ENCODE results near the gene SHROOM3. TPM values are rescaled to one million over a fixed set of nuclear protein-coding genes. Genes with fewer than 3 reads are reported as not detected.

Gene SHROOM3
- total RNA-seq, 1 experiment from 2014 or later = 0.78 TPM

DNA sequence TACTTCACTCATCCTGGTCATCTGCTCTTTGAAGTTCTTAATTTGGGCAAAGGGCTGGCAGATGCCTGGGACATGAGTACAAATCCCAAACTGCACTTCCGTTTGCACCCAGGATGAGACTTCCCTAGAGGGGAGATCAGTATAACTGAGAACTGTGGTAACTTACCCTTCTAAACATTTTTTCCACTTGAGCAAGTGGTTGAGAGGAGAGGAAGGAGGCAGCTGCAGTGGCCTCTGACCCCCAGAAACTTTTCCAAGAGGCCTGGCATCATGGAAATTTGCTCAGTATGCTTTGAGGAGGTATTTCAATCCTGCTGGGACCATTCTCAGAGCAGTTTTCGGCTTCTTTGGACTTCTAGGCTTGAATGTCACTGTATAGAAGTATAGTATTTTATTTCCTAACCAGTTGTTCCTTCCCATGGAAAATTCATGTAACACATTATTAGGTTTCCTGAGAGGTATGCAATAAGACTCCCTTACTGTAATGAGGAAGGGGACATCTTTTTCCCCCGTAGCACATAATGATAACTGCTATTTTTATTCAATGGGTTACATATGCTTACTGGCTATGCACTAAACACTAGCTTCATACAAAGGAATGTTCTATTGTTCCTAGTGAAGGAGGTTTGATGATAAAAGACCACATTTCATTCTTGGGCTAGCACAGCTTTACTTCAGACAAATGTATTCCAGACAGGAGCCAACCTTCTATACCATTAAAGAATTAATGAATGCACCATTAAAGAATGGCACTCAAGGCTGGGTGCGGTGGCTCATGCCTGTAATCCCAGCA is 129.3 kb downstream of the SHROOM3 start:
- H3K4me1 ChIP-seq (ENCODE audit: low read length) = no peaks in the 10 kb centered on the region
- no peak overlapping the region for H3K9ac ChIP-seq (ENCODE audit: low read length)
- H3K4me2 ChIP-seq (ENCODE audit: low read depth, low read length, poor library complexity, severe bottlenecking) = no peak overlapping the region
- no peaks in the 10 kb centered on the region for H3K9me2 ChIP-seq (replicated peaks; ENCODE audit: insufficient read depth, low read length)
- no peaks in the 10 kb centered on the region for H3K27me3 ChIP-seq (ENCODE audit: low read length)
- H3K9me3 ChIP-seq (ENCODE audit: low read length) = no peaks in the 10 kb centered on the region
- H3K4me3 ChIP-seq (ENCODE audit: low read length) = no peak overlapping the region
- no peaks in the 10 kb centered on the region for H3K36me3 ChIP-seq (ENCODE audit: insufficient read depth, low read length)
- H3K79me2 ChIP-seq (ENCODE audit: low read length) = no peaks in the 10 kb centered on the region
- H2AFZ ChIP-seq (ENCODE audit: low read length) = no peak overlapping the region
- H3K27ac ChIP-seq (ENCODE audit: low read length) = no peak overlapping the region
- no peak for DNase-seq
- H4K20me1 ChIP-seq (ENCODE audit: insufficient read depth, low read depth, low read length) = no peaks in the 10 kb centered on the region

- H3K4me2 ChIP-seq (ENCODE audit: low read depth, low read length, poor library complexity, severe bottlenecking) = no peak overlapping the region
- no peaks in the 10 kb centered on the region for H3K27me3 ChIP-seq (ENCODE audit: low read length)
- DNase-seq = no peak
- no peak overlapping the region for H3K4me3 ChIP-seq (ENCODE audit: low read length)
- H4K20me1 ChIP-seq (ENCODE audit: insufficient read depth, low read depth, low read length) = no peaks in the 10 kb centered on the region
- H3K79me2 ChIP-seq (ENCODE audit: low read length) = no peaks in the 10 kb centered on the region
- no peaks in the 10 kb centered on the region for H3K9me2 ChIP-seq (replicated peaks; ENCODE audit: insufficient read depth, low read length)
- H3K4me1 ChIP-seq (ENCODE audit: low read length) = no peaks in the 10 kb centered on the region
- no peaks in the 10 kb centered on the region for H3K9me3 ChIP-seq (ENCODE audit: low read length)
- no peaks in the 10 kb centered on the region for H3K36me3 ChIP-seq (ENCODE audit: insufficient read depth, low read length)
- no peak overlapping the region for H3K9ac ChIP-seq (ENCODE audit: low read length)
- no peak overlapping the region for H2AFZ ChIP-seq (ENCODE audit: low read length)
- H3K27ac ChIP-seq (ENCODE audit: low read length) = no peak overlapping the region
These were observed 133.2 kb downstream of the SHROOM3 start for GRCh38 chr4:76568262-76568661.

- H2AFZ ChIP-seq (ENCODE audit: low read length) = no peak overlapping the region
- no peaks in the 10 kb centered on the region for H3K79me2 ChIP-seq (ENCODE audit: low read length)
- H3K27me3 ChIP-seq (ENCODE audit: low read length) = no peaks in the 10 kb centered on the region
- H3K9ac ChIP-seq (ENCODE audit: low read length) = no peak overlapping the region
- no peaks in the 10 kb centered on the region for H3K9me3 ChIP-seq (ENCODE audit: low read length)
- no peak overlapping the region for H3K4me3 ChIP-seq (ENCODE audit: low read length)
- no peaks in the 10 kb centered on the region for H3K9me2 ChIP-seq (replicated peaks; ENCODE audit: insufficient read depth, low read length)
- H3K4me2 ChIP-seq (ENCODE audit: low read depth, low read length, poor library complexity, severe bottlenecking) = no peak overlapping the region
- no peaks in the 10 kb centered on the region for H4K20me1 ChIP-seq (ENCODE audit: insufficient read depth, low read depth, low read length)
- H3K4me1 ChIP-seq (ENCODE audit: low read length) = no peaks in the 10 kb centered on the region
- no peak overlapping the region for H3K27ac ChIP-seq (ENCODE audit: low read length)
- DNase-seq = no peak
- no peaks in the 10 kb centered on the region for H3K36me3 ChIP-seq (ENCODE audit: insufficient read depth, low read length)
These were observed 134.2 kb downstream of the SHROOM3 start for GRCh38 chr4:76569225-76569624.

GRCh38 chr4:76569706-76570105 is 134.7 kb downstream of the SHROOM3 start:
- no peak overlapping the region for H3K4me2 ChIP-seq (ENCODE audit: low read depth, low read length, poor library complexity, severe bottlenecking)

GRCh38 chr4:76570141-76570973 is 135.3 kb downstream of the SHROOM3 start:
- Histone ChIP-seq H3K79me2 (ENCODE audit: low read length) (no peaks in the 10 kb centered on the region), H3K4me1 (ENCODE audit: low read length) (no peaks in the 10 kb centered on the region), H3K9me3 (ENCODE audit: low read length) (no peaks in the 10 kb centered on the region), H3K9ac (ENCODE audit: low read length) (no peak overlapping the region), H3K36me3 (ENCODE audit: insufficient read depth, low read length) (no peaks in the 10 kb centered on the region), H2AFZ (ENCODE audit: low read length) (no peak overlapping the region), H4K20me1 (ENCODE audit: insufficient read depth, low read depth, low read length) (no peaks in the 10 kb centered on the region), H3K9me2 (replicated peaks; ENCODE audit: insufficient read depth, low read length) (no peaks in the 10 kb centered on the region), H3K27ac (ENCODE audit: low read length) (no peak overlapping the region), H3K4me3 (ENCODE audit: low read length) (no peak overlapping the region), H3K27me3 (ENCODE audit: low read length) (no peaks in the 10 kb centered on the region), H3K4me2 (ENCODE audit: low read depth, low read length, poor library complexity, severe bottlenecking) (no peak overlapping the region)
- no peak for DNase-seq

More at GRCh38 chr4:76569706-76570105, 134.7 kb downstream of the SHROOM3 start:
- Histone ChIP-seq H3K4me1 (ENCODE audit: low read length) (no peaks in the 10 kb centered on the region), H3K27ac (ENCODE audit: low read length) (no peak overlapping the region), H4K20me1 (ENCODE audit: insufficient read depth, low read depth, low read length) (no peaks in the 10 kb centered on the region), H3K79me2 (ENCODE audit: low read length) (no peaks in the 10 kb centered on the region), H3K9me3 (ENCODE audit: low read length) (no peaks in the 10 kb centered on the region), H3K36me3 (ENCODE audit: insufficient read depth, low read length) (no peaks in the 10 kb centered on the region), H3K27me3 (ENCODE audit: low read length) (no peaks in the 10 kb centered on the region), H3K4me3 (ENCODE audit: low read length) (no peak overlapping the region), H2AFZ (ENCODE audit: low read length) (no peak overlapping the region), H3K9me2 (replicated peaks; ENCODE audit: insufficient read depth, low read length) (no peaks in the 10 kb centered on the region), H3K9ac (ENCODE audit: low read length) (no peak overlapping the region)
- no peak for DNase-seq

DNA sequence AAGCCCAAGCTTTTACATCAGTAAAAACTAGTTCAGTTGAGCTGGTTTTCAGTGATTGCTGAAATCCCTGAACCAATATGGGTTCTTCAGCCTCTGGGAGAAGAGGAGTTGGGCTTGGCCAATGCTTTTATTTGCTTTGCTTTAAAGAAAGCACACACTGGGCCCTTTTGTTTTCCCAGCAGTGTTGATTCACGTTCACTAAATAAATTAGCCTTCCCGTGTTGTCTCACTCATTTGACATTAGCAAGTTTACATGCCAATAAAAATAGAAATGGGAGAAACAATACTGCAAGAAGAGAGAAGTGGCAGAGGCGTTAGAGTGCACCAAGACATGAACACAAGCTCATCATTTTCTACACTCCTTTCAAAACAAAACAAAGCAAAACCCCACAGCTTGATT is 136.2 kb downstream of the SHROOM3 start:
- H3K4me3 ChIP-seq (ENCODE audit: low read length) = no peak overlapping the region
- no peaks in the 10 kb centered on the region for H3K36me3 ChIP-seq (ENCODE audit: insufficient read depth, low read length)
- no peaks in the 10 kb centered on the region for H3K4me1 ChIP-seq (ENCODE audit: low read length)
- H3K9me3 ChIP-seq (ENCODE audit: low read length) = no peaks in the 10 kb centered on the region
- no peak overlapping the region for H3K27ac ChIP-seq (ENCODE audit: low read length)
- DNase-seq = no peak
- no peaks in the 10 kb centered on the region for H3K9me2 ChIP-seq (replicated peaks; ENCODE audit: insufficient read depth, low read length)
- no peak overlapping the region for H3K4me2 ChIP-seq (ENCODE audit: low read depth, low read length, poor library complexity, severe bottlenecking)
- H4K20me1 ChIP-seq (ENCODE audit: insufficient read depth, low read depth, low read length) = no peaks in the 10 kb centered on the region
- H2AFZ ChIP-seq (ENCODE audit: low read length) = no peak overlapping the region
- H3K79me2 ChIP-seq (ENCODE audit: low read length) = no peaks in the 10 kb centered on the region
- H3K9ac ChIP-seq (ENCODE audit: low read length) = no peak overlapping the region
- H3K27me3 ChIP-seq (ENCODE audit: low read length) = no peaks in the 10 kb centered on the region

GRCh38 chr4:76572224-76572623 is 137.2 kb downstream of the SHROOM3 start:
- DNase-seq = no peak
- H3K27me3 ChIP-seq (ENCODE audit: low read length) = no peaks in the 10 kb centered on the region
- no peaks in the 10 kb centered on the region for H3K79me2 ChIP-seq (ENCODE audit: low read length)
- H3K9me3 ChIP-seq (ENCODE audit: low read length) = no peaks in the 10 kb centered on the region
- no peak overlapping the region for H2AFZ ChIP-seq (ENCODE audit: low read length)
- no peak overlapping the region for H3K27ac ChIP-seq (ENCODE audit: low read length)
- no peak overlapping the region for H3K9ac ChIP-seq (ENCODE audit: low read length)
- H4K20me1 ChIP-seq (ENCODE audit: insufficient read depth, low read depth, low read length) = no peaks in the 10 kb centered on the region
- H3K4me1 ChIP-seq (ENCODE audit: low read length) = no peaks in the 10 kb centered on the region
- no peak overlapping the region for H3K4me3 ChIP-seq (ENCODE audit: low read length)
- no peaks in the 10 kb centered on the region for H3K9me2 ChIP-seq (replicated peaks; ENCODE audit: insufficient read depth, low read length)
- no peaks in the 10 kb centered on the region for H3K36me3 ChIP-seq (ENCODE audit: insufficient read depth, low read length)
- no peak overlapping the region for H3K4me2 ChIP-seq (ENCODE audit: low read depth, low read length, poor library complexity, severe bottlenecking)

DNA sequence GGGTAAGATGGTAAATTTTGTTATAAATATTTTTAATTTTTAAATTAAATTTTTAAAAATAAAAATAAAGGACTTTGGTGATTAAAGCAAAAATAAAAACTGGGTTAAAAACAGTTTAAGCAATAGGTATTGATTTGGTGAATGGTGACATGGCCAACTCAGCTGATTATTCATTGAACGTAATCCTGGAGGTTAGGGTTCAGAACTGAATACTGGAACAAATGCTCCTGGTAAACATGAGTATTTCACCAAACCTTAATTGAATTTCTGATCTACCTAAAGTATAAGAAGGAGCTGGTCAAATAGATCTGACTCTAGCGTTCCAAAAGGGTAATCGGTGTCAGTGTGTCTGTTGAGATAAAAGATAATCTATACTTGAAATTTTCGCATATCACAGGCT is 141.8 kb downstream of the SHROOM3 start:
- Histone ChIP-seq H3K4me2 (ENCODE audit: low read depth, low read length, poor library complexity, severe bottlenecking) (no peak overlapping the region), H3K9me2 (replicated peaks; ENCODE audit: insufficient read depth, low read length) (no peaks in the 10 kb centered on the region), H3K79me2 (ENCODE audit: low read length) (no peaks in the 10 kb centered on the region), H2AFZ (ENCODE audit: low read length) (no peak overlapping the region), H3K4me1 (ENCODE audit: low read length) (no peaks in the 10 kb centered on the region), H3K27me3 (ENCODE audit: low read length) (no peaks in the 10 kb centered on the region), H3K9ac (ENCODE audit: low read length) (no peak overlapping the region), H3K4me3 (ENCODE audit: low read length) (no peak overlapping the region), H3K36me3 (ENCODE audit: insufficient read depth, low read length) (no peaks in the 10 kb centered on the region), H3K27ac (ENCODE audit: low read length) (no peak overlapping the region), H3K9me3 (ENCODE audit: low read length) (no peaks in the 10 kb centered on the region), H4K20me1 (ENCODE audit: insufficient read depth, low read depth, low read length) (no peaks in the 10 kb centered on the region)
- no peak for DNase-seq

Measured in Karpas-422 (cell line).